Smooth muscle cell of trachea (primary cell): ENCODE results near the gene LYPLA2. TPM values are rescaled to one million over a fixed set of nuclear protein-coding genes. Genes with fewer than 3 reads are reported as not detected.

Experiments used
- total RNA-seq: library from RNA; depleted of rRNA; stranded (reverse); fragments of >200 nt; gene quantifications from 2 replicates; pipeline ENCODE4 v1.2.1, GENCODE V29; 2014

LYPLA2 gene
- 28.2 and 46.8 TPM in 2 replicates for total RNA-seq

GRCh38 chr1:23790696-23791515, at the start of gene LYPLA2:
LYPLA2 (plus strand) TSS chr1:23791145; CDS start chr1:23792683, 1,538 bp downstream.

DNA sequence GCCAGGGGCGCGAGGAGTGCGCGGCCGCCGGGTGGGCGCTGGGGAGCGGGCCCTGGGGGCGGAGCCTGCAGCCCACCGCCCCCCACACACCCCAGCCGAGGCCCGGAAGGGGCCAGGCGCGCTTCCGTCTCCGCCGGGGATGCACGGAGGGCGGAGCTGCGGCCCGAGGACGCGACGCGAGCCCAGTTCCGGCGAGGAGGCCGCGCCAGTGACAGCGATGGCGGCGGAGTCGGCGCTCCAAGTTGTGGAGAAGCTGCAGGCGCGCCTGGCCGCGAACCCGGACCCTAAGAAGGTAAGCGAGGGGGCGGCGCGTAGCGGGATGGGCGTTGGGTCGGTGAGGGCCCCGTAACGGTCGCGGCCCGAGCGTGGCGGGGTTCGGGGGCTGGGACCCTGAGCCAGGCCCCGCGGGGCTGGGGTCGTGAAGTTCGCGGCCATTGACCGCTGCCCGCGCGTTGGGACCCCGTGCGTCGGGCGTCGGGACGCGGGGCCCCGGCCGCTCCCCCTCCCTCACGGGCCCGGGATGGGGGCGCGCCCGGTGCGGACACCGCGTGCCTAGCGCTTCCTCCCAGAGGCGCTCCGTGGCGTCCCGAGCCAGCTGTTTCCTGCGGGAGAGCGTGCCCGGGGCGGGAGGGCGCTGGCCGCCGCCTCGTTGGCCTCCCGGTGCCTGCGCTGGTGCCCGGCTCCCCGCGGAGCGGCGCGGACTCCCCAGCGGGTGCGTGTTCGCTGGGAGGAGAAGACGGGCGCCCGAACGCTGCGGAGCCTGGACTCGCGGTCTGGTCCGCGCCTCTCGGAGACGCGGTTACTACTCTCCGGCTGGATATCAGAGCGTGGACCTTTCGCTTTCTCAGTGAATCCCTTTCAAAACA, 47.4 kb upstream of the LYPLA2 start, which contains the start of gene ELOA:
Gene ELOA (plus strand): TSS at position 185 of the 866 bp plus-strand sequence. CDS start 33 bp downstream, at position 218.

DNA sequence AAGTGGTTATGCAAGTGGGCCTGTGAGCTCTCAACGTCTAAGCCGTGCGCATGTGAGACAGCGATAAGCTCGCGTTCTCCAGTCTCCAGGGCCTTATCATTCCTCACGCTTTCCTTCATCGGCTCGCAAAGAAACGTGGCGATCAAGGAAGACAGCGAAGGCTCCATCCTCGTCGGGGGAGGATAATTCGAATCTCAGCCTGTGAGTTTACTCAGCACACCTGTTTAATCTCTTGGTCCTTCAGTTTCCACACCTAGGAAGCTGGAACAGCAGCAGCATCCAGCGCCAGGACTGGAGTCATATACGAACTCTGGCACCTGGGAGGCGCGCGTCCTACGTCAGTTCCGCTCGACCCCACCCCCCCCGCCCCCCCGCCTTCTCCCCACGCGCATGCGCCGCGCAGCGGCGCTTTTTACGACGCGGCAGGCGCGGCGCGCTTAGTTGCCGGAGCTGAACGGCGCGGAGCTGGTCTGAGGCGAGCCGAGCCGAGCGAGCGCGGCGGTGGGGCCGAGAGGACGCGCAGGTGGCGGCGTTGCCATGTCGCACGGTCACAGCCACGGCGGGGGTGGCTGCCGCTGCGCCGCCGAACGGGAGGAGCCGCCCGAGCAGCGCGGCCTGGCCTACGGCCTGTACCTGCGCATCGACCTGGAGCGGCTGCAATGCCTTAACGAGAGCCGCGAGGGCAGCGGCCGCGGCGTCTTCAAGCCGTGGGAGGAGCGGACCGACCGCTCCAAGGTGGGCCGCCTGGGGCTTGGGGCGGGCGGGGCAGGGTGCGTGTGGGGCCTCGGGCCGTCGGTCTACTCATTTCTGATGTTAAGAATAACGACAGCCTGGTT, 12.7 kb upstream of the LYPLA2 start, which contains the start of gene PITHD1:
Gene PITHD1 (plus strand): TSS at position 440 of the 836 bp plus-strand sequence. CDS start 98 bp downstream, at position 538.

DNA sequence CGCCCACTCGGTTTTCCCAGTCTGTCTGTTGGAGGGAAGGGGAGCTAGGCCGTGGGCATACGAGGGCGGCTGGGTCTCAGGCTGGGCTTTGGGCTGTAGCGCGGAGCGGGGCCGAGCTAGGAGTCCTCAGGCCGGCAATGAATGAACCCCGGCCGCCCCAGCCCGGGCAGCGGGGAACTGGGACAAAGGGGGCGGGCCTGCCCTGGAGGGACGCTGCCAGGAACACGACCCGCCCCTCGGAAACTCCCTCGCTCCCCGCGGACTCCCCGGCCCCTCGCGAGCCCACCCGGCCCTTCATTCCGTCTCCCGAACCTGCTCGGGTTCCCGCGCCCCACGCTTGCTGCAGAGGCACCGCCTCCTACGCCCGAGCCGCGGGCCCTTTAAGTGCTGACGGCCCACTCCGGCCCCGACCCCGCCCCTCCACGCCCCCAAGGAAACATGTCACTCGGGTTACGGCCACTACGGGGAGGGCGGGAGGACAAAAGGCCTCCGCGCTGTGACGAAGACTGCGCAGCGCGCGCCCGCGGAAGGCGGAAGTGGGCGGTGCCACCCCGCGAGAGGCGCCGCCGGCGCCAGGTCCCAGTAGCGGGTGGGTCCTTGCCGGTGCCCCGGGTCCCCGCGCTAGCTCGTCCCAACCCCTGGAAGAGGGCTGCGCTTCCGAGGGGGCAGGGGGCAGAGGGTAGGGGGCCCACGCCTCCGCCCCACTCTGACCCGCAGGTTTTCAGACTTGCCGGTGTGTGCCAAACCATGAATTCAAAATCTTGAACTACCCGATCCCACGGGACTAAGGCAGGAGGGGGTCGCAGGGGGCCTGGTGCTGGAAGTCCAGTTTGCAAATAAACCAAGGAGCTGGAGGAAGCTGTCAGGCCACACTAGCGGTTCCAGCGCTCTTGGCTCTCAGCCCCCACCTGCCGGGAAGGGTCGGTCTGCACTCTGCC, 9.7 kb downstream of the LYPLA2 start, which contains the start of gene GALE:
Gene GALE (minus strand): TSS at position 355 of the 938 bp plus-strand sequence. CDS start 1,747 bp downstream, outside the sequence.

GRCh38 chr1:23825076-23825761, 34.3 kb downstream of the LYPLA2 start, which contains the start of gene HMGCL:
HMGCL (minus strand) TSS chr1:23825429; CDS start chr1:23825415, 14 bp downstream.

Other genes with a start within 250 kb of the LYPLA2 start
- 38.0 and 80.3 TPM in 2 replicates for gene ID3, start 231.6 kb upstream of the LYPLA2 start, total RNA-seq
- 750 and 1,055 TPM in 2 replicates for gene RPL11, start 99.3 kb upstream of the LYPLA2 start, total RNA-seq
- gene ELOA, start 47.7 kb upstream of the LYPLA2 start, total RNA-seq = 22.7 and 28.0 TPM in 2 replicates
- 47.4 and 50.0 TPM in 2 replicates for gene PITHD1, start 12.7 kb upstream of the LYPLA2 start, total RNA-seq
- gene GALE, start 9.6 kb downstream of the LYPLA2 start, total RNA-seq = 16.9 and 28.1 TPM in 2 replicates
- 84.5 and 86.0 TPM in 2 replicates for gene HMGCL, start 34.3 kb downstream of the LYPLA2 start, total RNA-seq
- 2.2 and 7.4 TPM in 2 replicates for gene FUCA1, start 77.1 kb downstream of the LYPLA2 start, total RNA-seq
- gene CNR2, start 122.2 kb downstream of the LYPLA2 start, total RNA-seq = not detected in 2 replicates
- gene PNRC2, start 168.7 kb downstream of the LYPLA2 start, total RNA-seq = 76.9 and 128 TPM in 2 replicates
- gene SRSF10, start 189.2 kb downstream of the LYPLA2 start, total RNA-seq = 65.0 and 102 TPM in 2 replicates